Heart left ventricle (tissue), 16 donors: Measurements from ENCODE around the gene GTF3A. TPM values are rescaled to one million over a fixed set of nuclear protein-coding genes. Genes with fewer than 3 reads are reported as not detected.

ENCODE experiments used
- ATAC-seq, 4 donors: fragments of 200-7000 bp; cut with Tn5 transposase; one replicate each; pipeline ENCODE4 v1.9.1; 2020 to 2022; ENCODE audit warnings: moderate library complexity in 4 of 4, mild to moderate bottlenecking in 3 of 4, moderate number of reproducible peaks in 1 of 4
- DNase-seq, 5 donors: peaks; one replicate each; pipeline ENCODE4 v3.0.0-alpha.2; 2020
- H3K27ac ChIP-seq, 12 donors: fragments of 200-600 bp; sonication (generic) in 4 of 12; one replicate each; pipeline versions ENCODE4 v1.5.0 to v1.8.0; 2016 to 2022; ENCODE audit warnings: mild to moderate bottlenecking in 2 of 12
- H3K27me3 ChIP-seq, 9 donors: fragments of 200-600 bp; sonication (generic) in 2 of 9; one replicate each; pipeline versions ENCODE4 v1.5.1 to v1.8.0; 2016 to 2022; ENCODE audit warnings: mild to moderate bottlenecking in 3 of 9
- H3K36me3 ChIP-seq, 9 donors: fragments of 200-600 bp; sonication (generic) in 2 of 9; one replicate each; pipeline versions ENCODE4 v1.5.0 to v1.8.0; 2018 to 2022; ENCODE audit warnings: mild to moderate bottlenecking in 2 of 9
- H3K4me1 ChIP-seq, 12 donors: fragments of 200-600 bp; sonication (generic) in 4 of 12; one replicate each; pipeline versions ENCODE4 v1.5.0 to v1.8.0; 2016 to 2022; ENCODE audit warnings: mild to moderate bottlenecking in 3 of 12
- H3K4me3 ChIP-seq, 12 donors: fragments of 200-600 bp; sonication (generic) in 4 of 12; one replicate each; pipeline versions ENCODE4 v1.5.0 to v1.8.0; 2017 to 2022; ENCODE audit warnings: mild to moderate bottlenecking in 9 of 12, moderate library complexity in 4 of 12
- H3K9me3 ChIP-seq, 12 donors: fragments of 200-600 bp; sonication (generic) in 4 of 12; one replicate each; pipeline versions ENCODE4 v1.5.0 to v1.8.0; 2016 to 2022; ENCODE audit warnings: mild to moderate bottlenecking in 1 of 12
- CTCF ChIP-seq, 12 donors: fragments of 200-600 bp; sonication (generic) in 4 of 12; IDR thresholded peaks; one replicate each; pipeline versions ENCODE4 v1.5.0 to v1.8.0; 2018 to 2022; ENCODE audit warnings: antibody characterized with exemption in 12 of 12, mild to moderate bottlenecking in 5 of 12
- POLR2A ChIP-seq, 2 donors: fragments of 450-650 bp; IDR thresholded peaks; one replicate each; pipeline ENCODE4 v1.6.1; 2017; ENCODE audit warnings: antibody characterized with exemption in 2 of 2, mild to moderate bottlenecking in 2 of 2, moderate library complexity in 2 of 2
- WGBS, 4 donors: extraction: QIAGEN DNeasy Blood & Tissue Kit in 2 of 4; methylation state at CpG; one replicate each; pipeline versions ENCODE4 v1.1.5 to v1.1.7; 2013 to 2018; 5-methylcytosine and 5-hydroxymethylcytosine counted together
- intact Hi-C, 10 donors: fragments of 100-400 bp; cut with DNase I; formaldehyde crosslinking; loops; one replicate each; pipeline versions ENCODE4 v1.11.1 to v1.14.2; 2022
- polyA plus RNA-seq, 2 donors: library from polyadenylated mRNA; stranded (reverse); fragments of 200-250 nt; gene quantifications; one replicate each; pipeline ENCODE4 v1.2.3, GENCODE V29; 2013
- total RNA-seq, 9 donors: library from RNA; depleted of rRNA in 2 of 9; stranded (reverse); fragments of >200 nt in 2 of 9; fragmentation: NEBNext Ultra II Directional in 3 of 9; extraction: Animal tissue kit (Norgen Biotek cat#: 25700) in 3 of 9; gene quantifications; one replicate each; pipeline versions ENCODE4 v1.1.0 to v1.2.4, GENCODE V29; 2016 to 2023
- donor health status: ischemic (EF 13 %, LVEDD 7.1; RV severe dilation, severe dysfunction).
- donor health status: healthy with polysubstance abuse.
- donor health status: DM: no; HTN: yes; CAD: no.
- donor health status: DM: no; HTN: no; CAD: no.
- donor health status: ischemic (EF 25% LVEDD 6.9; RV normal size, moderate dysfunction).
- donor health status: ischemic (EF 25% LVEDD 5.7; RV mildly dilated, moderate dysfunction).
- donor health status: healthy.
- donor health status: DM: yes; HTN: yes; CAD: no.
- donor health status: ischemic (EF 35%, LVEDD 5.7; RV mildly dilated, moderate dysfunction).
- donor health status: nonischemic (EF 11% LVEDD 7.7; RV severe dilation, severe dysfunction).
- donor health status: DM: yes; HTN: yes; CAD: no.
- donor health status: PGD.
- donor health status: ischemic (EF 29% LVEDD 5.4; RV normal size, mild dysfunction).
- donor health status: nonischemic (EF 23%, LVEDD 6.1; RV moderate dilation, normal function).

The GTF3A gene
- total and polyA plus RNA-seq, 11 donors, result 138 to 593 (median 201) TPM

GRCh38 chr13:27383104-27383921 is 41.1 kb upstream of the GTF3A start:
- intact Hi-C loops, result loop anchor here in 5 of 10 donors (5.0 to 10.0 kb wide), 5 partner anchors 144 to 324 kb away; no protein-coding TSS in a partner anchor
- H3K27me3 ChIP-seq, result peaks cover 0 to 26% (median 0%) of the 10 kb centered on the region in 9 donors
- H3K4me1 ChIP-seq, result no peaks in the 10 kb centered on the region
- H3K36me3 ChIP-seq, result no peaks in the 10 kb centered on the region
- DNase-seq (no peak), ATAC-seq (no peak)
- no peak overlapping the region for H3K4me3 ChIP-seq
- 86 to 89% (median 86%) methylated on average over 22 of the region's 22 CpGs for WGBS, 4 donors
- no peaks in the 10 kb centered on the region for H3K9me3 ChIP-seq
- TF ChIP-seq CTCF (IDR thresholded peaks at IDR 0.05), result no peak
- no peak for TF ChIP-seq POLR2A (IDR thresholded peaks at IDR 0.05)
- H3K27ac ChIP-seq, result no peak overlapping the region

GRCh38 chr13:27384285-27384684 is 40.1 kb upstream of the GTF3A start:
- DNase-seq (no peak), ATAC-seq (no peak)
- Histone ChIP-seq H3K4me1 (no peaks in the 10 kb centered on the region), H3K27ac (no peak overlapping the region), H3K4me3 (no peak overlapping the region), H3K36me3 (no peaks in the 10 kb centered on the region), H3K9me3 (no peaks in the 10 kb centered on the region), H3K27me3 (peaks cover 0 to 26% (median 0%) of the 10 kb centered on the region in 9 donors)
- WGBS, 4 donors, result 80 to 88% (median 83%) methylated on average over 4 of the region's 4 CpGs
- intact Hi-C loops, result loop anchor here in 5 of 10 donors (5.0 to 10.0 kb wide), 5 partner anchors 143 to 323 kb away; no protein-coding TSS in a partner anchor
- TF ChIP-seq CTCF (IDR thresholded peaks at IDR 0.05), result no peak
- TF ChIP-seq POLR2A (IDR thresholded peaks at IDR 0.05), result no peak

GRCh38 chr13:27388241-27388640 is 36.2 kb upstream of the GTF3A start:
- DNase-seq (no peak), ATAC-seq (peak in 1 of 4 donors; percentile 37)
- WGBS, 4 donors, result 63 to 73% (median 65%) methylated on average over 2 of the region's 2 CpGs
- no peak for TF ChIP-seq POLR2A (IDR thresholded peaks at IDR 0.05)
- no peak for TF ChIP-seq CTCF (IDR thresholded peaks at IDR 0.05)
- intact Hi-C loops, result loop anchor here in 2 of 10 donors (10.0 kb wide), 2 partner anchors 147 to 277 kb away; no protein-coding TSS in a partner anchor
- Histone ChIP-seq H3K4me3 (no peak overlapping the region), H3K27ac (no peak overlapping the region), H3K9me3 (no peaks in the 10 kb centered on the region), H3K27me3 (peaks cover 0 to 18% (median 0%) of the 10 kb centered on the region in 9 donors), H3K4me1 (no peaks in the 10 kb centered on the region), H3K36me3 (no peaks in the 10 kb centered on the region)

- no peak for DNase-seq
- 86 to 88% (median 87%) methylated on average over 7 of the region's 7 CpGs for WGBS, 4 donors
- TF ChIP-seq CTCF (IDR thresholded peaks at IDR 0.05) (no peak), POLR2A (IDR thresholded peaks at IDR 0.05) (no peak)
Observed at GRCh38 chr13:27389891-27390290, 34.5 kb upstream of the GTF3A start.

More at GRCh38 chr13:27389891-27390290, 34.5 kb upstream of the GTF3A start:
- H3K9me3 ChIP-seq, result no peaks in the 10 kb centered on the region
- intact Hi-C loops, result loop anchor here in 2 of 10 donors (10.0 kb wide), 2 partner anchors 145 to 275 kb away; no protein-coding TSS in a partner anchor
- no peaks in the 10 kb centered on the region for H3K4me1 ChIP-seq
- ATAC-seq, result no peak
- H3K27ac ChIP-seq, result no peak overlapping the region
- no peaks in the 10 kb centered on the region for H3K36me3 ChIP-seq
- peaks cover 0 to 15% (median 0%) of the 10 kb centered on the region in 9 donors for H3K27me3 ChIP-seq
- H3K4me3 ChIP-seq, result no peak overlapping the region
